Thoracic aorta (tissue), 2 donors: ENCODE measurements around the gene CMKLR1. TPM values are rescaled to one million over a fixed set of nuclear protein-coding genes. Genes with fewer than 3 reads are reported as not detected.
A peak's percentile ranks its signal among the peaks of the same experiment; 100 is the strongest.

Source experiments
- ATAC-seq: fragments of 150-250 bp; one replicate; pipeline ENCODE4 v1.8.0; 2017; ENCODE audit warnings: low read depth; ENCODE audit not compliant: insufficient number of reproducible peaks, low FRiP score
- DNase-seq: peaks from one replicate; pipeline ENCODE4 v3.0.0-alpha.2; 2020; ENCODE audit warnings: low spot score
- H3K27ac ChIP-seq, 2 donors: fragments of 200-600 bp; sonication (generic); 1 replicate in 1 of 2; 2 replicates in 1 of 2; pipeline ENCODE4 v1.5.1; 2016; ENCODE audit warnings: mild to moderate bottlenecking in 2 of 2, moderate library complexity in 2 of 2
- H3K27me3 ChIP-seq: fragments of 200-600 bp; sonication (generic); replicated peaks from 2 replicates; pipeline ENCODE4 v1.6.0; 2016; ENCODE audit warnings: mild to moderate bottlenecking; ENCODE audit not compliant: insufficient read depth
- H3K36me3 ChIP-seq: fragments of 200-600 bp; sonication (generic); one replicate; pipeline ENCODE4 v1.5.1; 2016
- H3K4me1 ChIP-seq, 2 donors: fragments of 200-600 bp; sonication (generic); 1 replicate in 1 of 2; 2 replicates in 1 of 2; pipeline versions ENCODE4 v1.5.1 to v1.6.0; 2016; ENCODE audit warnings: low read depth in 2 of 2, mild to moderate bottlenecking in 1 of 2; ENCODE audit not compliant: control insufficient read depth in 1 of 2
- H3K4me3 ChIP-seq: fragments of 200-600 bp; sonication (generic); 2 replicates; pipeline ENCODE4 v1.5.1; 2016; ENCODE audit warnings: mild to moderate bottlenecking
- H3K9me3 ChIP-seq: fragments of 200-600 bp; sonication (generic); 2 replicates; pipeline ENCODE4 v1.5.1; 2016
- CTCF ChIP-seq: fragments of 200-600 bp; sonication (generic); IDR thresholded peaks from one replicate; pipeline ENCODE4 v1.5.1; 2019; ENCODE audit warnings: antibody characterized with exemption
- total RNA-seq, 2 donors: library from RNA; depleted of rRNA; stranded (reverse); fragments of >200 nt; gene quantifications; one replicate each; pipeline versions ENCODE4 v1.1.0 to v1.2.3, GENCODE V29; 2016

The CMKLR1 gene
- total RNA-seq, 2 donors from 2014 or later, result 56.6 to 73.8 TPM

GRCh38 chr12:108319277-108320234 lies 19.6 kb downstream of the CMKLR1 start:
- Histone ChIP-seq H3K27me3 (no peaks in the 10 kb centered on the region), H3K27ac (peak overlapping the region; percentile 15 to 43), H3K4me1 (peaks cover 43 to 80% of the 10 kb centered on the region in 2 donors), H3K9me3 (no peaks in the 10 kb centered on the region), H3K36me3 (no peaks in the 10 kb centered on the region), H3K4me3 (no peak overlapping the region)
- DNase-seq (no peak), ATAC-seq (no peak)
- no peak for TF ChIP-seq CTCF

DNA sequence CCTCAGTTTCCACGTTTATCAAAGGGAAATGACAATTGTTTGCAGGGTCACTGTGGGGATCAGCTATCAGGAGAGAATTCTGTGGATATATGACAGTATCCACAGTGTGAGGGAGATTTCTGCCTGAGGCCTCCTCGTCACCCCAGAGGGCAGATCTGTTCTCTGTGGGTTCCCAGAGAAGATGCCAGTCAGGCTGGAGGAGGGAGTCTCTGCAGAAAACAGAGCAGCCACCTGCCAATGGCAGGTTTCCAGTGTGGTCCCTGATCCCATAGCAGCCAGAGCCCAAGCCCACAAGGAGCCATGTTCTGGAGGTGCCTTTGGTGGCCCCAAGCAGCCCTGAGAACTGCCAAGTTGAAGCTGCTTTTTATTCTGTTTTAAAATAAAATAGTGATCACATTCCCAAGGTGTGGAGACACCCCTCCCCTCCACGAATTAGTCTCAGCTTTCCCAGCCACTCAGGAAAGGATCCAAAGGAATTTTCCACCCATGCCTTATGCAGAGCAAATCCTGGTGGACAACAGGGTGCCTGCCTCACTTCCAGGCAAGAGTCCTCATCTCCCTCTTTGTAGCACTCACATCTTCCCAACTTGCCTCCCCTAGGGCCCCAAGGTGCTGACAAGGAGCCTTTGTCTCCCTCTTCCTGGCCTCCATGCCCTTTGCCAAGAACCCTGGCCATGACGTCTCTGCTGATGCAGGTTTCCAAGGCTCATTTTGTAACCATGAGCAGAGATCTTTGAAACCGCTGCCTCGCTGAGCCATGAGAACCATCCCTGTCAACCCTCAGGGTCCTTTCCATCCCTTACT lies 20.4 kb downstream of the CMKLR1 start:
- Histone ChIP-seq H3K27ac (peak overlapping the region; percentile 15 to 43), H3K27me3 (no peaks in the 10 kb centered on the region), H3K4me1 (peaks cover 47 to 79% of the 10 kb centered on the region in 2 donors), H3K4me3 (no peak overlapping the region), H3K9me3 (no peaks in the 10 kb centered on the region), H3K36me3 (no peaks in the 10 kb centered on the region)
- no peak for ATAC-seq
- TF ChIP-seq CTCF, result no peak
- no peak for DNase-seq

GRCh38 chr12:108317308-108318234 lies 21.5 kb downstream of the CMKLR1 start:
- no peak overlapping the region for H3K4me3 ChIP-seq
- H3K27me3 ChIP-seq, result no peaks in the 10 kb centered on the region
- no peak for ATAC-seq
- TF ChIP-seq CTCF, result no peak
- peaks cover 55 to 83% of the 10 kb centered on the region in 2 donors for H3K4me1 ChIP-seq
- peak overlapping the region in 1 of 2 donors; percentile 61 for H3K27ac ChIP-seq
- DNase-seq, result no peak
- no peaks in the 10 kb centered on the region for H3K36me3 ChIP-seq
- no peaks in the 10 kb centered on the region for H3K9me3 ChIP-seq

GRCh38 chr12:108316176-108317086 lies 22.7 kb downstream of the CMKLR1 start:
- H3K27ac ChIP-seq, result peak overlapping the region in 1 of 2 donors; percentile 61
- H3K36me3 ChIP-seq, result no peaks in the 10 kb centered on the region
- DNase-seq (no peak), ATAC-seq (no peak)
- H3K27me3 ChIP-seq, result no peaks in the 10 kb centered on the region
- no peaks in the 10 kb centered on the region for H3K9me3 ChIP-seq
- no peak for TF ChIP-seq CTCF
- H3K4me3 ChIP-seq, result no peak overlapping the region
- H3K4me1 ChIP-seq, result peaks cover 60 to 83% of the 10 kb centered on the region in 2 donors
